GM18909 (cell line): ENCODE measurements around the gene MAN1C1.
"Not testable (repeated sequence)": the region's sequence is repeated elsewhere in the genome, so short reads cannot be mapped to it uniquely, and the experiment has no call there.

Experiments
- ATAC-seq: cut with Tn5 transposase; IDR thresholded peaks from one replicate; pipeline ENCODE4 v1.9.1; 2021; ENCODE audit warnings: mild to moderate bottlenecking; ENCODE audit not compliant: unreplicated experiment, poor library complexity

Gene MAN1C1

DNA sequence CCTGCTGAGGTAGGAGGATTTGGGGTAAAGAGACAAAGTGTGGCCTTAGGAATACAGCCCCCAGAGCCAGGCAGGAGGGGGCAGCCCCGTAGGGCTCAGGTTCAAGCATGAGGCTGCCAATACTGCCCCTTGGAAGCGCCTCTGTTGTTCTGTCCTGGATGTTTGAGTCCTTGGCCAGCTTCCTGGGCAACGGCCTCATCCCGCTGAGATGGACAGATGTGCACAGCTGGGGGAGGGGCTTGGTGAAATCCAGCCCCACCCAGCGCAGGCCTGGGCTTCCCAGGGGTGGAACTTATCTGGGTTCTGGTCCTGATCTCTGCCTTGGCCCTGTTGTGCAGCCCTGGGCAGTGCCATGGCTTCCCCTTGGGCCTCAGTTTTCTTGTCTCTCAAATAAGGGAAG, 34.8 kb upstream of the MAN1C1 start:
- ATAC-seq, result no peak

DNA sequence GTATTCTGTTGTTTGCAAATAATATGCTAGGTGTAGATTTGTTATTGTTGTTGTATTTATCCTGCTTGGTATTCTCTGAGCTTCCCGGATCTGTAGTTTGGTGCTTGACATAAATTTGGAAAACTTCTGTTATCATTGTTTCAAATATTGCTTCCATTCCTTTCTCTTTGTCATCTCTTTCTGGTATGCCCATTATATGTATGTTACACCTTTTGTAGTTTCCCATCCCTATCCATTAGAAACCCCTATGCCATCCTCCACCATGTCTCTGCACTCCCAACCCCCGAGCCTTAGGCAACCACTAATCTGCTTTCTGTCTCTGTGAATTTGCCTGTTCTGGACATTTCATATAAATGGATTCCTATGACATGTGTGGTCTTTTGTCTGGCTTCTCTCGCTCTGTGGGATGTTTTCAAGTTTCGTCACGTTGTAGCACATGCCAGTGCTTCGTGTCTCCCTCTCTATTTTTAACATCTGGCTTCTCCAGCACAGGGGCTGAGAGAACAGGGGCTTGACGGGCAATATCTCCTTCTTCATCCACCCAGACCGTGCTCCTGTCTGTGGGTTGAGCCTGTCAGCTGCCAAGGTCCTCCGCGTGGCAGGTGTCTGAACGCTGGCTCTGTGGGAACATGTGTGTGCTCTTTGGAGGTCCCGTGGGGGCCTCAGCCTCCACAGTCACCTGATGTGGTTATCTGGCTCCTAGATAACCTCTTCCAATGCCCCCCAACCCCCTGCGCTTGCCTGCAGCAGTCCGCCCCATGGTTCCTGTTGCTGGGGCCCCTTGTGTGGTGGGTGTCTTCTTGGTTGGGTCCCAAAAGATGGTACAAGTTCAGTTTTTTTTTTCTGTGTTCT, 32.8 kb upstream of the MAN1C1 start:
- ATAC-seq, result no peak

DNA sequence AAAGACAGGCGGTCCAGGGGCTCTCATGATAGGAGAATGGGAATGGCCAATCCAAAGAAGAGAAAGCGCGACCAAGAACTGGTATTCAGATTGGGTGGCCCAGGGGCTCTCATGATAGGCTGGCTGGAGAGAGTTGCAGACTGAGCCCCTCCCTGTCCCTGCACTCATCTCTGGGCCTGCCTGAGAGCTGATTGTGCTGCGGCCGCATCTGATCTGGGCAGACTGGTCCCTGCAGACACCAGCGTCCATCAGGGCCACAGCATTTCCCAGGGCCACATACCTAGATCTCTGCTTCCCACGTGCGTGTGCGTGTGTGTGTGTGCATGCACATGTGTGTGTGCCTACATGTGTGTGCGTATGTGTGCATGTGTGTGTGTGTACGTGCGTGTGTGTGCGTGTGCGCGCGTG, 30.4 kb upstream of the MAN1C1 start:
- no peak for ATAC-seq

DNA sequence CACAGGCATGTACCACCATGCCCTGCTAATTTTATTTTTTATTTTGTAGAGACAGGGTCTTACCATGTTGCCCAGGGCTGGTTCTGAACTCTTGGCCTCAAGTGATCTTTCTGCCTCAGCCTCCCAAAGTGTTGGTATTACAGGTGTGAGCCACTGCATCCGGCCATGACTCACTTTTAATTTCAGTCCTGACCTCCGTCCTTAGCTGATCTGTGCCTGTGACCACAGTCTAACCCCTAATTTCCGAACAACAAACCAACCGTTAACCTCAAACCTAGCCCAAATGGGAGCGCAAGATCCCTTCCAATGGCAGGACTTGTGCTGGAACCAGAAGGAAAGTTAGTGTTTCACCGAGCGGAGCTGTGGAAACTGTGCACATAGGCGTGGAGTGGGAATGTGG, 29.3 kb upstream of the MAN1C1 start:
- no peak for ATAC-seq

DNA sequence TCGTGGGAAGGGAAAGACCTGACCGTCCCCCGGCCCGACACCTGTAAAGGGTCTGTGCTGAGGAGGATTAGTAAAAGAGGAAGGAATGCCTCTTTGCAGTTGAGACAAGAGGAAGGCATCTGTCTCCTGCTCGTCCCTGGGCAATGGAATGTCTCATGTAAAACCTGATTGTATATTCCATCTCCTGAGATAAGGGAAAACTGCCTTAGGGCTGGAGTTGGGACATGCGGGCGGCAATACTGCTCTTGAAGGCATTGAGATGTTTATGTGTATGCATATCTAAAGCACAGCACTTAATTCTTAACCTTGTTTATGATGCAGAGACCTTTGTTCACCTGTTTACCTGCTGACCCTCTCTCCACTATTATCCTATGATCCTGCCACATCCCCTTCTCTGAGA, 28.4 kb upstream of the MAN1C1 start:
- ATAC-seq, result not testable (repeated sequence)

DNA sequence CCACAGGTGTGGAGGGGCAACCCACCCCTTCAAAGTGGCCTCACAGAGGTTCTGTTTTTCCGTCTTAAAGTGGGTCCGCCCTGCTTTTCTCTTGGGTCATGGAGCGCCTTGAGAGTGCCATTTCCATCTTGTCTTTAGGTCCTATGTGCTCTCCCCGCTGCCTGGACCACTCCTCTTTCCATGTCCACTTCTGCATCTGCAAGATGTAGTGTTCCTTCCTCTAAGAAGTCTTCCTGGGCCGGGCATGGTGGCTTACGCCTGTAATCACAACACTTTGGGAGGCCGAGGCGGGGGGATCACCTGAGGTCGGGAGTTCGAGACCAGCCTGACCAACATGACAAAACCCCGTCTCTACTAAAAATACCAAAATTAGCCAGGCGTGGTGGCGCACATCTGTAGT, 27.8 kb upstream of the MAN1C1 start:
- ATAC-seq, result not testable (repeated sequence)

DNA sequence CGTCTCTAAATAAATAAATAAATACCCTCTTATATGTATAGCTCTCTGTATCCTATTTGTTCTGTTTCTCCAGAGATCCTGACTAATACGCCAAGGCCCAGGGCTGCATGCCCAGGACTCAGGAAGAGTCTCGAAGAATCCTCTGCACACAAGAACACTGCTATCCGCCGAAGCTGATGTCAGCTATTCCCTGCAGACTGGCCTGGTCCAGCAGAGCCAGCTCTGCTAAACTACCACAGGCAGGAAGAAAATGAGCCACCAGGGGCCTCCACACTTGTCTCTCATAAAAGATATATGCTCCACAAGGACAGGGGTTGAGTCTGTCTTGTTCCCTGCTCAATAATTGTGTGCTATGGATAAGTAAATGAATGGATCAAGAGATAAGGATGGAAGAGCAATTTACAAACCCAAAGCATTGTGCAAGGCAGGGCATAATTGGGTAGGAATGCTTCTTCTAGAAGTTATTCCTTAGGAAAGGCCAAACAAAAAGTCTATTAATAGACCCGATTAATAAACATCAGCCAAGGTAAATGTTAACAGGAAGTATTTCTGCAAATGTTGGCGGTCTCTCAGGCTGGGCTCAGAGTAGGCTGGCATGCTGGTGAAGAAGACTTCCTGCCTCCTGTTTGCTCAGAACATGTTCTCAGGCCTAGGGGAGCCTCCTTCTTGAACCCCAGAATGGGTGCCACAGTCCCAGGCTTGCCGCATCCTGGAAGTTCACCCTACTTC, 26.3 kb upstream of the MAN1C1 start:
- ATAC-seq, result no peak

DNA sequence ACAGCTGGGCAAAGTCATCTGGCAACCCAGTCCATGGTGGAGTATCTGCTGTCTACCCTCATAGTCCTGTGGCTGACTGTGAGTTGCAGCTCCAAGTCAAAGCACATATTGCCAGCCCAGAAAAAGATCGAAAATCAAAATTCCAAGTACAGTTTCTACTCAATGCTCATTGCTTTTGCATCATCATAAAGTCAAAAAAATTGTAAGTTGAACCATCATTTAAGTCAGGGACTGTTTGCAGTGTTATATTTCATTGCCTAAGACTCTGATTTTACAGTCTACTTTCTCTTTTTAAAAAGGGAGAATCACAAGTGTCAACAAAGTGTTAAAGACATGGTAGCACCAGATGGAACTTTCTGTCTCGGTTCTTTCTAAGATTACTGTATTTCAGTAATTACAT, 22.7 kb upstream of the MAN1C1 start:
- ATAC-seq, result no peak

DNA sequence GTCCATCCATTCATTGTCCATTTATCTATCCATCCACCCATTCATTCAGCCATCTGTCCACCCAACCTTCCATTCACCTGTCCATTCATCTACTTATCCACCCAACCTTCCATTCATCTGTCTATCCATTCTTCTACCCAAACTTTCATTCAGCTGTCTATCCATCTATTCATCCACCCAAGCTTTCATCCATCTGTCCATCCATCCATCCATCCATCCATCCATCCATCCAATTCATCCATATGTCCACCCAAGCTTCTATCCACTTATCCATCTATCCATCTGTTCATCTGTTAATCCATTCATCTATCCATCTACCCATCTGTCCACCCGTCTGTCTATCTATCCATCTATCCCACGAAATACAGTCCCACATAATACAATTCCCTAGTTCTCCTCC, 21.6 kb upstream of the MAN1C1 start:
- ATAC-seq, result no peak

DNA sequence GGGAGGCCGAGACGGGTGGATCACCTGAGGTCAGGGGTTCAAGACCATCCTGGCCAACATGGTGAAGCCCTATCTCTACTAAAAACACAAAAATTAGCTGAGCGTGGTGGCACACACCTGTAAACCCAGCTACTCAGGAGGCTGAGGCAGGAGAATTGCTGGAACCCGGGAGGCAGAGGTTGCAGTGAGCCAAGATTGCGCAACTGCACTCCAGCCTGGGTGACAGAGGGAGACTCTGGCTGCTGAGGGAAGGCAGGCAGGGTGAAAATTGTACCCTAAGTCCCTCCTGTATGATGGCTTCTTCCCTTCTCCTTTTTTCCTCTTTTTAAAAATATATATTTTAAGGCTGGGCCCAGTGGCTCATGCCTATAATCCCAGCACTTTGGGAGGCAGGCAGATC, 19.9 kb upstream of the MAN1C1 start:
- ATAC-seq, result not testable (repeated sequence)

DNA sequence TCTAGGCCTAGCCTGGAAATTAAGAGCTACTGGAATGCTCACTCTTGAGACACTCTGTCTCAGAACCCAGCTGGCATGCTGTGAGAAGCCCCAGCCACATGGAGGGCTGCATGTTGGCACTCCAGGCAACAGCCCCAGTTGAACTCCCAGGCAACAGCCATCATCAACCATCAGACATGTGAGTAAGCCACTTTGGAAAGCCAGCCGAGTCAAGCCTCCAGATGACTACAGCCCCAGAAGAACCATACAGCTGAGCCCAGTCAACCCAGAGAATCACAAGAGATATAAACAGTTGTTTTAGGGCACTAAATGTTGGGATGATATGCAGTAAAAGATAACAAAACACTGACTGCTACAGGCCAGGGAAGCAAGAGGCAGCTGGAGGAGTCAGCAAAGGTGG, 17.7 kb upstream of the MAN1C1 start:
- no peak for ATAC-seq

DNA sequence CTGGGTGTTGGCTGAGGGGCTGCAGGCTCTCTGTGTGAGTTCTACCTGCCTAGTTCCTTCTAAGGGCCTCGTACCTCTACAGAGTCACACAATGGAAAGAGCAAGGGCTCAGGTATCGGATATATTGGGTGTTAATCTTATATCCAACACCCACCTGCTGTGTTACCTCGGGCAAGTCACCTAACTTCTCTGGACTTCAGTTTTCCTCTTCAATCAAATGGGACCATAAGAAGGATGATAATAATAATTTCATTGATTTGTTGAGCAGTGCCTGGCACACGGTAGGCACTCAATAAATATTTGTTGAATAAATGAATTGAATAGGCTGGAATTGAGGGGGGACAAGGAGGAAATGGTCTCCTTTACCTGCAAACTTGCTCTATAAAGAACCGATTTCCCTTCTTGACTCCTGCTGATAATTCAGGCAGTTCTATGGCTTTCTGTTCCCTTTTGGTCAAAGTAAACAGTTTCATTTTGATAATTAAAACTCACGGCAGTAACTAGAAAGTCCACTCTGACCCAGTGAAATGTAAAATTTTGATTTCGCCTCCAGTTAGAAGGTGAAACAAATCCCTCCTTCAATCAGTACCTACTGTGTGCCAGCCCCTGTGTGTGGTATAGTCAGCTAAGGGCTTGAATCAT, 16.5 kb upstream of the MAN1C1 start:
- ATAC-seq, result no peak

DNA sequence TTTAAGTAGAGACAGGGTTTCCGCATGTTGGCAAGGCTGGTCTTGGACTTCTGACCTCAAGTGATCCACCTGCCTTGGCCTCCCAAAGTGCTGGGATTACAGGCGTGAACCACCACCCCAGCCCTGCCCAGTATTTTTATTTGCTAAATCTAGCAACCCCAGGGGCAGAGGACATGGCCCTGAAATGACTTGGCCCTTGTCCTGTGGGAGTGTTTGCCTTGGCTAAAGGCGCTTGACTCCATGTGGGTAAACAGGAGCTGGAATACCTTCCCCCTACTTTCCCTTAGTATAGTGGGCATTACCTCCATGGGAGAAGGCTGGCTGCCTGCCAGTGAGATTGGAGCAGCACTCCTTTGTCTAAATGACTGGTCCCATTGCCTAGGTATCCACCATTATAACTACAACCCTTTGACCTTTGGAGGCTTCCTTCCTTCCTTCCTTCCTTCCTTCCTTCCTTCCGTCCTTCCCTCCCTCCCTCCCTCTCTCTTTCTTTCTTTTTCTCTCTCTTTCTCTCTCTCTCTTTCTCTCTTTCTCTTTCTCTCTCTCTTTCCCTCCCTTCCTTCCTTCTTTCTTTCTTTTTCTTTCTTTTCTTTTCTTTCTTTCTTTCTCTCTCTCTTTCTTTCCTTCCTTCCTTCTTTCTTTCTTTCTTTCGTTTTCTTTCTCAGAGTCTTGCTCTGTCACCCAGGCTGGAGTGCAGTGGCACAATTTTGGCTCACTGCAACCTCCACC, 15.5 kb upstream of the MAN1C1 start:
- not testable (repeated sequence) for ATAC-seq

DNA sequence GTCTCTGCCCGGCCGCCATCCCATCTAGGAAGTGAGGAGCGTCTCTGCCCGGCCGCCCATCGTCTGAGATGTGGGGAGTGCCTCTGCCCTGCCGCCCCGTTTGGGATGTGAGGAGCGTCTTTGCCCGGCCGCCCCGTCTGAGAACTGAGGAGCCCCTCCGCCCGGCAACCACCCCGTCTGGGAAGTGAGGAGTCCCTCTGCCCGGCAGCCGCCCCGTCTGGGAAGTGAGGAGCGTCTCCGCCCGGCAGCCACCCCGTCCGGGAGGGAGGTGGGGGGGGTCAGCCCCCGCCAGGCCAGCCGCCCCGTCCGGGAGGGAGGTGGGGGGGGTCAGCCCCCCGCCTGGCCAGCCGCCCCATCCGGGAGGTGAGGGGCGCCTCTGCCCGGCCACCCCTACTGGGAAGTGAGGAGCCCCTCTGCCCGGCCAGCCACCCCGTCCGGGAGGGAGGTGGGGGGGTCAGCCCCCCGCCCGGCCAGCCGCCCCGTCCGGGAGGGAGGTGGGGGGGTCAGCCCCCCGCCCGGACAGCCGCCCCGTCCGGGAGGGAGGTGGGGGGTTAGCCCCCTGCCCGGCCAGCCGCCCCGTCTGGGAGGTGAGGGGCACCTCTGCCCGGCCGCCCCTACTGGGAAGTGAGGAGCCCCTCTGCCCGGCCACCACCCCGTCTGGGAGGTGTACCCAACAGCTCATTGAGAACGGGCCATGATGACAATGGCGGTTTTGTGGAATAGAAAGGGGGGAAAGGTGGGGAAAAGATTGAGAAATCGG, 12.6 kb upstream of the MAN1C1 start:
- not testable (repeated sequence) for ATAC-seq

DNA sequence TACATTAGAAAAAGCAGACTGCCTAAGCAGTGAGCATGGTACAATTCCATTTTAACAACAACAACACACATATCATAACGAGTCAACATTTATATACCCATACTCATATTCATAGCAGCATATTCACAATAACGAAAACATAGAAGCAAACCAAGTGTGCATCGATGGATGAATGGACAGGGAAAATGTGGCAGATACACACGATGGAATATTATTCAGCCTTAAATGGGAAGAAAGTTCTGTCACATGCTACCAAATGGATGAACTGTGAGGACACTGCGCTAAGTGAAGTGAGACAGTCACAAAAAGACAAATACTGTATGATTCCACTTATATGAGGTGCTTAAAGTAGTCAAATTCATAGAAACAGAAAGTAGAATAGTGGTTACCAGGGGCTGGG, 9.5 kb upstream of the MAN1C1 start:
- ATAC-seq, result no peak

DNA sequence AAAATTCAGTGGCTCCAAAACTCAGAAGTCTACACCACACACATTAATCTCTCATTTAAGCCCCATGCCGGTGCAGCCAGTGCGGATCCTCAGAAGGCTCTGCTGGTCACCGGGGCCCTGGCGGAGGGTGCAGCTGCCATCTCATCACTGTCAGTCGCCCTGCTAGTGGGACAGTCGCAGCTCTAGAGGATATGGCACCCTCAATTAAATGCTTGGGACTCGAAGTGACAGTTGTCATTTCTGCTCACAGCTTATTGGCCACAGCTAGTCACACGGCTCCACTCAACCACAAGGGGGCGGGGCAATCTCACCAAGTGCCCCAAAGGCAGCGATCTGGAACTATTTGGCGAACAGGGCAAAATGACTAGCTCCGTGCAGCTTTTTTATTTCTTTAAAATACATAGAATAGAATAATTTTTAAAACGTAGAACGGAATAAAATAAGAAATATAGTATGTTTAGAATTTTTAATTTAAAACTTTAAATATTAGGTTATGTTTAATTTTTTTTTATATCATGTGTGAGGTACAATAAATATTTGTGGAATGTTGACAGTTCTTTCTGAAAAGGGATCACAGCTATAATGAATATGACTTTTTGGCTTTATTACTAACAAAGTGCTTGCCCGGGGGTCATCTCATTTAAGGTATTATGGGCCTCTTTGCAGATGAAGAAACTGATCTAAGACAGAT, 8.0 kb upstream of the MAN1C1 start:
- ATAC-seq, result peak; percentile 74

DNA sequence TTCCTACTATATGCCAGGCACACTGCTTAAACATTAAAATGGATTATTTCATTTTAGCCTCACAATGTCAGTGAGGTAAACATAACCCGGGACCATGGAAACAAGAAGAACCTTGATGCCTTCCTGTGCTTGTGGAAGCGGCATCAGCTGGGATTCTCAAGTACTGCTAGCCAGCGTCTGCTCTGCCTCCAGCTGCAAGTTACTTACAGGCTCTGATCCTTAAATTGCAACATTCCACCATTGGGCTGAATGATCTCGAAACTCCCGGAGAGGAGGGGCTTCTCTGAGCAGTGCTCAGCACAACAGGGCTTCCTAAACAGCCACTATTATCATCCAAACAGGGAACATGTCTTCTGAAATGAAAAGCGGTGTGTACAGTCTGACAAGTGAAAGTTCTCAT, 6.7 kb upstream of the MAN1C1 start:
- ATAC-seq, result no peak

DNA sequence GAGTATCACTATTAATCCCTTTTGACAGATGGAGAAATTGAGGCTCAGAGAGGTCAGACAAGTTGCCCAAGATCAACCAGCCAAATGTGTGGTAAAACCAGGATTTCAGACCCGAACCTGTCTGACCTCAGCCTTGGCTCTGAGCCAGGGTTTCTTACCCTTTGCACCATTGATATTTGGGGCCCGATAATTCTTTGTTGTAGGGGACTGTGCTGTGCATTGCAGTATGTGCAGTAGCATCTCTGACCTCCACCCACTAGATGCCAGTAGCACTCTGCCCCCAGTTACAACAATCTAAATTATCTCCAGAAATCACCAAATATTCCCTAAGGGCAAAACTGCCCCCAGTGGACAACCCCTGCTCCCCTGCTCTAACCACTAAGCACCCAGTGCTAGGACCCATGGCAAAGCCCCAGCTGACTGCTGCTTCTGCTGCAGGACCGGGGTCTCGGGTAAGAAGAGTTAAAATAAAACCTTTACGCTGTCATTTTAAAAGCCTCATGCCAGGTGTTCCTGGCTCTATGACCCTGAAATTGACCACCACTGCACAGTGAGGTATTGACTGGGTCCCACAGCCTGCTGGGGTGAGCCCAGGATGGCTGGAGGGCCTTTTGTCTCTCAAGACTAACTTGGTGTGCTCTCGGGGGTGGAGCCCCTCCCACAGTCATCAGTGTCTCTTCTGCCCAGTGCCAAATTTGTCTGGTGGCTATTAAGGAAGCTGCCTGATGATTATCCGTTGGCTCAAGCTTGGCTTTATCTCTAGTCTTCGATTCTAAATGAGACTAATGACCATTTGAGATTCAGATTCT, 5.6 kb upstream of the MAN1C1 start:
- no peak for ATAC-seq

DNA sequence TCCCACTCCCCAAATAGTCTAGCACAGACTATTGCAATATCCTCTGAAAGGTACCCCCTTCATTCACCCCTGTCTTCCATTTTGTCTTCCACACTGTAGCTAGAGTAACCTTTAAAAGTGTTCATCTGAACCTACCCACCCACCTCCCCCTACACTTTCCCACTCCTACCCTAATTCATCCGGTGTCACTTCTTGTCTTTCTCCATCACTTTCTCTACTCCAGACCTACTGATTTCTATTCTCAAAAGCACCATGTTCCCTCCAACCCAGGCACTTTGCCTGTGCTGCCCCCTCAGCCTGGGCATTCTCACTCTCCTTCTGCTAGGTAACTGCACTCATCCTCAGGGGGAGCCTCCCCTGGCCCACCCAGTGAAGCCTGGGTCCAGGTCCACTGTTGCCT, 4.7 kb upstream of the MAN1C1 start:
- no peak for ATAC-seq
